K562 (cell line): ENCODE data around the gene ACSS2. TPM values are rescaled to one million over a fixed set of nuclear protein-coding genes. Genes with fewer than 3 reads are reported as not detected.
A peak's percentile ranks its signal among the peaks of the same experiment; 100 is the strongest.

Experiments used
- ATAC-seq: fragments of 200-7000 bp; cut with Tn5 transposase; 3 replicates; pipeline ENCODE4 v1.9.1; 2020; ENCODE audit warnings: moderate library complexity
- BruUV-seq: library from RNA; stranded (reverse); fragments of 400-500 nt; replicated peaks from 2 replicates; lab custom pipeline; 2021; lab: Mats Ljungman, UMichigan
- CTCF ChIA-PET: fragments of 300-600 bp; formaldehyde crosslinking; extraction: SDS; loops from one replicate; lab custom pipeline; 2021; ENCODE audit warnings: low intra/inter-chr PET ratio; lab: Yijun Ruan, JAX
- POLR2A ChIA-PET: fragments of 300-600, 350-650 bp; sonication (Branson Sonifier 250); formaldehyde crosslinking; extraction: SDS; loops from one replicate; lab custom pipeline; 2021; ENCODE audit warnings: antibody characterized with exemption, inconsistent platforms; lab: Yijun Ruan, JAX
- DNase-seq, 4 experiments: peaks; one replicate each; pipeline versions ENCODE4 v3.0.0 to v3.0.0-alpha.2; 2011 to 2018; ENCODE audit warnings: low spot score in 3 of 4, mixed read lengths in 3 of 4; ENCODE audit errors: extremely low read depth in 1 of 4
- FAIRE-seq: peaks from 2 replicates; lab custom pipeline; 2011; peaks lifted over from hg19 to GRCh38; lab: Jason Lieb, UNC
- H2AFZ ChIP-seq: 2 replicates; pipeline ENCODE4 v1.6.0; 2011; ENCODE audit warnings: low read depth, low read length, control low read depth, inconsistent platforms
- H3K27ac ChIP-seq: fragments of 200-600 bp; 3 replicates; pipeline ENCODE4 v1.8.0; 2011; ENCODE audit warnings: low read depth, mild to moderate bottlenecking, control low read depth, inconsistent platforms, low read length, moderate library complexity, mixed read lengths; ENCODE audit errors: extremely low read depth
- H3K27me3 ChIP-seq, 2 experiments: fragments of 300-600 bp in 1 of 2; 2 replicates in 1 of 2; 3 replicates in 1 of 2; pipeline versions ENCODE4 v1.6.0 to v1.8.0; 2011; ENCODE audit warnings: inconsistent platforms in 2 of 2, low read length in 2 of 2, mild to moderate bottlenecking in 1 of 2, mixed read lengths in 1 of 2, moderate library complexity in 1 of 2; ENCODE audit not compliant: control insufficient read depth in 2 of 2, insufficient read depth in 2 of 2
- H3K36me3 ChIP-seq: fragments of 300-600 bp; 3 replicates; pipeline ENCODE4 v1.8.0; 2011; ENCODE audit warnings: mild to moderate bottlenecking, low read length, inconsistent platforms; ENCODE audit not compliant: control insufficient read depth, insufficient read depth
- H3K4me1 ChIP-seq, 2 experiments: fragments of 200-600 bp in 1 of 2; replicated peaks in 1 of 2; 2 replicates in 1 of 2; 3 replicates in 1 of 2; pipeline versions ENCODE4 v1.5.1 to v1.8.0; 2011; ENCODE audit warnings: inconsistent platforms in 2 of 2, low read length in 2 of 2, mild to moderate bottlenecking in 1 of 2, mixed read lengths in 1 of 2, moderate library complexity in 1 of 2; ENCODE audit not compliant: control insufficient read depth in 2 of 2, insufficient read depth in 2 of 2
- H3K4me2 ChIP-seq: 2 replicates; pipeline ENCODE4 v1.6.1; 2011; ENCODE audit warnings: low read length, control low read depth, inconsistent platforms, mixed read lengths; ENCODE audit not compliant: insufficient read depth
- H3K4me3 ChIP-seq: fragments of 200-600 bp; sonication (generic), shearing (Covaris generic); 2 replicates; pipeline ENCODE4 v1.5.1; 2016; ENCODE audit warnings: control low read depth, inconsistent platforms
- H3K79me2 ChIP-seq: fragments of 200-600 bp; 3 replicates; pipeline ENCODE4 v1.8.0; 2011; ENCODE audit warnings: low read length, inconsistent platforms; ENCODE audit not compliant: control insufficient read depth, insufficient read depth
- H3K9ac ChIP-seq, 2 experiments: 2 replicates each; pipeline versions ENCODE4 v1.6.0 to v1.6.1; 2011; ENCODE audit warnings: low read depth in 2 of 2, low read length in 2 of 2, control low read depth in 1 of 2, inconsistent platforms in 1 of 2, mild to moderate bottlenecking in 1 of 2, mixed read lengths in 1 of 2; ENCODE audit not compliant: insufficient read depth in 1 of 2
- H3K9me1 ChIP-seq: one replicate; pipeline ENCODE4 v1.6.0; 2011; ENCODE audit warnings: inconsistent platforms, mild to moderate bottlenecking, low read length, moderate library complexity; ENCODE audit not compliant: control insufficient read depth, insufficient read depth
- H3K9me3 ChIP-seq: replicated peaks from 2 replicates; pipeline ENCODE4 v1.5.1; 2011; ENCODE audit warnings: low read depth, low read length, inconsistent platforms; ENCODE audit not compliant: control insufficient read depth, insufficient read depth
- H4K20me1 ChIP-seq: replicated peaks from 2 replicates; pipeline ENCODE4 v1.6.1; 2011; ENCODE audit warnings: low read length, inconsistent platforms, mixed read lengths; ENCODE audit not compliant: control insufficient read depth, insufficient read depth
- BCOR ChIP-seq: fragments of 450-650 bp; IDR thresholded peaks from 2 replicates; pipeline ENCODE4 v1.6.1; 2016
- CCAR2 ChIP-seq: fragments of 200-400 bp; formaldehyde crosslinking; IDR thresholded peaks from 2 replicates; pipeline ENCODE4 v1.6.1; 2017; ENCODE audit warnings: mild to moderate bottlenecking, low read depth, low read length
- KDM2B ChIP-seq: fragments of 250-450 bp; sonication (Bioruptor Pico); IDR thresholded peaks from 2 replicates; pipeline ENCODE4 v1.8.0; 2021; ENCODE audit warnings: mild to moderate bottlenecking, moderate library complexity
- NCOR1 ChIP-seq: fragments of 450-650 bp; IDR thresholded peaks from 2 replicates; pipeline ENCODE4 v1.6.1; 2016; ENCODE audit warnings: mild to moderate bottlenecking, moderate library complexity
- NONO ChIP-seq, 2 experiments: fragments of 200-400 bp in 1 of 2; fragments of 450-650 bp in 1 of 2; formaldehyde crosslinking in 1 of 2; IDR thresholded peaks; 2 replicates each; pipeline ENCODE4 v1.6.1; 2017; ENCODE audit warnings: low read depth in 2 of 2, mild to moderate bottlenecking in 2 of 2, moderate library complexity in 2 of 2, low read length in 1 of 2
- RBM25 ChIP-seq: fragments of 200-400 bp; formaldehyde crosslinking; IDR thresholded peaks from 2 replicates; pipeline ENCODE4 v1.6.1; 2018; ENCODE audit warnings: low read length, low read depth, moderate library complexity; ENCODE audit not compliant: severe bottlenecking
- TBP ChIP-seq: optimal IDR thresholded peaks from 2 replicates; pipeline ENCODE3; 2011; ENCODE audit warnings: low read depth, low read length, improper control_type of control experiment
- TOE1 ChIP-seq, 2 experiments: fragments of 450-650 bp in 1 of 2; sonication (generic) in 1 of 2; formaldehyde crosslinking in 1 of 2; IDR thresholded peaks; 2 replicates each; pipeline versions ENCODE4 v1.7.1 to v1.8.0; 2016 to 2022; ENCODE audit warnings: borderline replicate concordance in 2 of 2, mild to moderate bottlenecking in 2 of 2, antibody characterized with exemption in 1 of 2, inconsistent platforms in 1 of 2, low read depth in 1 of 2, missing genetic modification reagents in 1 of 2, moderate library complexity in 1 of 2
- ZFP36 ChIP-seq: fragments of 150-350 bp; IDR thresholded peaks from 2 replicates; pipeline ENCODE4 v1.6.1; 2018; ENCODE audit warnings: low read length, low read depth; ENCODE audit not compliant: partially characterized antibody
- ZKSCAN3 ChIP-seq: fragments of 250-450 bp; sonication (Bioruptor Pico); IDR thresholded peaks from 2 replicates; pipeline ENCODE4 v1.4.0; 2020
- ZNF830 ChIP-seq: fragments of 250-450 bp; sonication (Bioruptor Pico); IDR thresholded peaks from 2 replicates; pipeline ENCODE4 v1.5.0; 2021; ENCODE audit warnings: mild to moderate bottlenecking
- WGBS: fragments of 100-300 bp; shearing (Covaris generic); methylation state at CpG from one replicate; pipeline ENCODE4 v1.1.6; 2016; ENCODE audit warnings: low coverage, mixed read lengths; ENCODE audit not compliant: insufficient coverage; ENCODE audit errors: missing lambda C conversion rate; 5-methylcytosine and 5-hydroxymethylcytosine counted together
- in situ Hi-C: fragments of 300-500 bp; cut with MboI; formaldehyde crosslinking; loops from 4 replicates; pipeline ENCODE4 v1.15.0; 2018; ENCODE audit warnings: inconsistent platforms, mixed read lengths
- intact Hi-C: fragments of 100-400 bp; cut with micrococcal nuclease; formaldehyde crosslinking; loops from 2 replicates; pipeline ENCODE4 v1.14.2; 2022
- polyA plus RNA-seq, 8 experiments: library from polyadenylated mRNA; depleted of rRNA in 4 of 8; stranded (reverse) in 5 of 8; unstranded in 3 of 8; fragments of >200 nt; fragmentation: Nextera tagmentation in 2 of 8; fragmentation: Illumina TruSeq in 1 of 8; extraction: Ambion mirVana in 2 of 8; extraction: Trizol in 1 of 8; gene quantifications; 2 replicates each; pipeline versions ENCODE4 v1.2.1 to v1.2.3, GENCODE V29; 2011 to 2014; ENCODE audit warnings: inconsistent platforms in 1 of 8, missing spikeins in 1 of 8
- total RNA-seq, 7 experiments: library from RNA; depleted of rRNA in 6 of 7; stranded (reverse); fragments of >200 nt in 6 of 7; fragmentation: Illumina TruSeq in 2 of 7; extraction: Trizol in 2 of 7; gene quantifications; 2 replicates each; pipeline versions ENCODE4 v1.2.1 to v1.2.3, GENCODE V29; 2011 to 2021; ENCODE audit warnings: low replicate concordance in 1 of 7
- TF ChIP-seq, protein P1 (sequence below), 2 experiments: fragments of 250-450 bp in 1 of 2; fragments of 450-650 bp in 1 of 2; sonication (Bioruptor Pico) in 1 of 2; IDR thresholded peaks; 2 replicates each; pipeline versions ENCODE4 v1.6.1 to v1.8.0; 2016 to 2021; ENCODE audit warnings: mild to moderate bottlenecking in 2 of 2, moderate library complexity in 2 of 2, missing compliant biosample characterization in 1 of 2, missing genetic modification characterization in 1 of 2

ACSS2 gene
- total and polyA plus RNA-seq, 9 of the 15 experiments (the other 6 are each of a cell fraction or from before 2014, with no cell fraction given) = 21.9 to 246 (median 66.2) TPM

DNA sequence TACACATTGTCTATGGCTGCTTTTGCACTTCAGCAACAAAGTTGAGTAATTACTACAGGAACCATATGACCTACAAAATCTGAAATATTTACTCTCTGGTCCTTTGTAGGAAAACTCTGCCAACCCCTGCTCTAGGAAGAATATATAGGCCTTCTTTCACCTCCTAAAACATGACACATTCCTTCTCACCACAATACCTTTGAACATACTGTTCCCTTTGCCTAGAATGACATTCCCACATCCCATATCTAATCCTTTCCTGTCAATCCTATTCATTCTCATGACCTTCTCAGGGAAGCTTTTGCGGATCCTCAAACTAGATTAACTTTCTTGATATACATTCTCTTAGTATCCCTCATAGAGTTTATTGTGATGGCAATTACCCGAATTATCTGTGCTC, 33.0 kb upstream of the ACSS2 start (continued):
- TF ChIP-seq, protein P1, sequence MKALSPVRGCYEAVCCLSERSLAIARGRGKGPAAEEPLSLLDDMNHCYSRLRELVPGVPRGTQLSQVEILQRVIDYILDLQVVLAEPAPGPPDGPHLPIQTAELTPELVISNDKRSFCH (CRISPR knock-in tag; IDR thresholded peaks at IDR 0.05) = no peak
- TF ChIP-seq, protein P1 (tag; IDR thresholded peaks at IDR 0.05) = no peak
- TF ChIP-seq TBP (no peak), ZKSCAN3 (no peak), ZNF830 (no peak), CCAR2 (no peak), KDM2B (CRISPR knock-in tag) (no peak), NONO (IDR thresholded peaks at IDR 0.05; ENCODE audit: low read depth in 2 of 2, low read length in 1 of 2) (no peak), NCOR1 (no peak)

DNA sequence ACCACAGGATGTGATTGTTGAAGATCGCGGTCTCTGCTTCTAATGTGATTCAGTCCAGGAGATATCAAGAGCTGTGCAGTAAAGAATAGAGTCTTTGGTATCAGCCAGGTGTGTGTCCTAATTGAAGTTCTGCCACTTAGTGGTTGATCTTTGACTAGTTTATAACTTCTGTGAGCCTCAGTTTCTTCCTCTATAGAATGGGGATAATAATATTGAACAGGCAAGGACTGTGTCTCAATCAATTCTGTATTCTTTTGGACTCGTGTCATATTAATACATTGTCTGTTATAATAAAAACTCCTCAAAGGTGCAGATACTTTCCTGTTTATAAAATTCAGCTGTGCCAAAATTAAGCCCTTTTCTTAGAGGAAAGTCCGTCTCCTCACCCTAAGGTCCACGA, 27.8 kb upstream of the ACSS2 start:
- H2AFZ ChIP-seq = no peak overlapping the region
- CTCF ChIA-PET = no interaction called here
- peaks cover 3% of the 10 kb centered on the region for H3K9me1 ChIP-seq
- H3K36me3 ChIP-seq = peaks cover 31% of the 10 kb centered on the region; the same call in 2 of the 3 replicates
- H3K27me3 ChIP-seq = no peaks in the 10 kb centered on the region
- peaks cover 0 to 6% of the 10 kb centered on the region in 2 experiments; a peak in 1 of 5 replicates for H3K4me1 ChIP-seq
- ATAC-seq (no peak), FAIRE-seq (no peak)
- H3K79me2 ChIP-seq = no peaks in the 10 kb centered on the region
- BruUV-seq = no TSS peak
- H3K9me3 ChIP-seq = no peaks in the 10 kb centered on the region
- H4K20me1 ChIP-seq = no peaks in the 10 kb centered on the region
- intact Hi-C loops = no loop called here
- H3K4me2 ChIP-seq = no peak overlapping the region
- 81% methylated on average over 5 of the region's 5 CpGs for WGBS
- TF ChIP-seq TOE1 (IDR thresholded peaks at IDR 0.05; ENCODE audit: borderline replicate concordance) (no peak), TOE1 (CRISPR knock-in tag; IDR thresholded peaks at IDR 0.05; ENCODE audit: borderline replicate concordance, low read depth) (no peak), BCOR (0 out of 2 replicates have a peak, but pooled peaks have one; percentile 15), RBM25 (peak; percentile 85), ZFP36 (no peak)
- TF ChIP-seq, all 486 proteins: peak for 2
- H3K9ac ChIP-seq = no peak overlapping the region
- POLR2A ChIA-PET = interaction anchor here (1.1 kb wide), 1 partner anchor 18 kb away, joined by 3 read pairs; no protein-coding TSS in a partner anchor
- no peak overlapping the region for H3K4me3 ChIP-seq
- H3K27ac ChIP-seq = no peak overlapping the region
- DNase-seq = no peak
- in situ Hi-C loops = no loop called here
